ENCODE data around the gene DNAJC3. TPM values are rescaled to one million over a fixed set of nuclear protein-coding genes. Genes with fewer than 3 reads are reported as not detected.

Gene DNAJC3
- total and polyA plus RNA-seq, 2 experiments from 2014 or later = 19.5 to 27.5 TPM

DNA sequence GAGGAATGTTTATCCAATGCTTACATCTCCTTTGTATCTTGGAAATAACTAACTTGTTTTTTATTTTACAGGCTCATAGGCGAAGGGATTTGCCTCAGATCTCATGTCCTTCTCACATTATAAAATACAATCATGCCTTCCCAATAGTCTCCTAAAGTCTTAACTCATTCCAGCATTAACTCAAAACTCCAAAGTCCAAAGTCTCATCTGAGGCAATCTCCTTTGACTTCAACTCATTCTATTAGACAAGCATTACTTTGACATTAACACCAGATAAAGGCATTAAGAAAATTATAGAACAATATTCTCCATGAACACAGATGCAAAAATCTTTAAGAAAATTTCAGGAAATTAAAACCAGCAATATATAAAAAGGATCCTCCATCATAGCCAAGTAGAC, 137.6 kb downstream of the DNAJC3 start (continued):
- TF ChIP-seq CTCF (conservative IDR thresholded peaks at IDR 0.05; ENCODE audit: low read depth in 2 of 2) (no peak), EZH2phosphoT487 (IDR thresholded peaks at IDR 0.05; ENCODE audit: unreplicated experiment) (no peak), STAT1 (IDR thresholded peaks at IDR 0.05; ENCODE audit: unreplicated experiment) (no peak), JUNB (IDR thresholded peaks at IDR 0.05; ENCODE audit: unreplicated experiment) (no peak)
- TF ChIP-seq, protein P1, sequence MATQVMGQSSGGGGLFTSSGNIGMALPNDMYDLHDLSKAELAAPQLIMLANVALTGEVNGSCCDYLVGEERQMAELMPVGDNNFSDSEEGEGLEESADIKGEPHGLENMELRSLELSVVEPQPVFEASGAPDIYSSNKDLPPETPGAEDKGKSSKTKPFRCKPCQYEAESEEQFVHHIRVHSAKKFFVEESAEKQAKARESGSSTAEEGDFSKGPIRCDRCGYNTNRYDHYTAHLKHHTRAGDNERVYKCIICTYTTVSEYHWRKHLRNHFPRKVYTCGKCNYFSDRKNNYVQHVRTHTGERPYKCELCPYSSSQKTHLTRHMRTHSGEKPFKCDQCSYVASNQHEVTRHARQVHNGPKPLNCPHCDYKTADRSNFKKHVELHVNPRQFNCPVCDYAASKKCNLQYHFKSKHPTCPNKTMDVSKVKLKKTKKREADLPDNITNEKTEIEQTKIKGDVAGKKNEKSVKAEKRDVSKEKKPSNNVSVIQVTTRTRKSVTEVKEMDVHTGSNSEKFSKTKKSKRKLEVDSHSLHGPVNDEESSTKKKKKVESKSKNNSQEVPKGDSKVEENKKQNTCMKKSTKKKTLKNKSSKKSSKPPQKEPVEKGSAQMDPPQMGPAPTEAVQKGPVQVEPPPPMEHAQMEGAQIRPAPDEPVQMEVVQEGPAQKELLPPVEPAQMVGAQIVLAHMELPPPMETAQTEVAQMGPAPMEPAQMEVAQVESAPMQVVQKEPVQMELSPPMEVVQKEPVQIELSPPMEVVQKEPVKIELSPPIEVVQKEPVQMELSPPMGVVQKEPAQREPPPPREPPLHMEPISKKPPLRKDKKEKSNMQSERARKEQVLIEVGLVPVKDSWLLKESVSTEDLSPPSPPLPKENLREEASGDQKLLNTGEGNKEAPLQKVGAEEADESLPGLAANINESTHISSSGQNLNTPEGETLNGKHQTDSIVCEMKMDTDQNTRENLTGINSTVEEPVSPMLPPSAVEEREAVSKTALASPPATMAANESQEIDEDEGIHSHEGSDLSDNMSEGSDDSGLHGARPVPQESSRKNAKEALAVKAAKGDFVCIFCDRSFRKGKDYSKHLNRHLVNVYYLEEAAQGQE (IDR thresholded peaks at IDR 0.05; ENCODE audit: unreplicated experiment) = no peak

GRCh38 chr13:95822303-95822702, 145.4 kb downstream of the DNAJC3 start:
- Mint-ChIP-seq H3K4me1 (no peaks in the 10 kb centered on the region), H3K27ac (no peak overlapping the region), H3K27me3 (ENCODE audit: insufficient read depth, low read depth, poor library complexity) (no peaks in the 10 kb centered on the region), H3K9me3 (peaks cover 5% of the 10 kb centered on the region), H3K36me3 (ENCODE audit: low read depth) (peaks cover 14% of the 10 kb centered on the region; the same call in 2 of the 3 replicates), H3K4me3 (no peak overlapping the region)
- no peaks in the 10 kb centered on the region; the same call in 1 of the 2 replicates for H4K20me1 ChIP-seq (replicated peaks; ENCODE audit: insufficient read depth)
- H3K9me2 ChIP-seq (ENCODE audit: insufficient read depth) = no peaks in the 10 kb centered on the region
- no peaks in the 10 kb centered on the region for H3K79me2 ChIP-seq (replicated peaks; ENCODE audit: insufficient read depth)
- ATAC-seq (no peak), DNase-seq (ENCODE audit: low spot score) (no peak)
- H2AFZ ChIP-seq = no peak overlapping the region
- no peaks in the 10 kb centered on the region for H3K4me1 ChIP-seq (ENCODE audit: insufficient read depth)
- no peak overlapping the region for H3K27ac ChIP-seq (ENCODE audit: low read depth)
- H3K36me3 ChIP-seq (ENCODE audit: insufficient read depth) = 0 out of 2 replicates have a peak, but pooled peaks cover 4% of the 10 kb centered on the region
- no peaks in the 10 kb centered on the region for H3F3A ChIP-seq (replicated peaks; ENCODE audit: low read depth)
- TF ChIP-seq, protein P1 (IDR thresholded peaks at IDR 0.05; ENCODE audit: unreplicated experiment) = no peak
- TF ChIP-seq EZH2 (IDR thresholded peaks at IDR 0.05; ENCODE audit: low read depth, unreplicated experiment) = no peak
- TF ChIP-seq CTCF (conservative IDR thresholded peaks at IDR 0.05; ENCODE audit: low read depth in 2 of 2) = no peak
- TF ChIP-seq ZNF331 (CRISPR knock-in tag; IDR thresholded peaks at IDR 0.05; ENCODE audit: low read depth) = no peak
- TF ChIP-seq, protein P2, sequence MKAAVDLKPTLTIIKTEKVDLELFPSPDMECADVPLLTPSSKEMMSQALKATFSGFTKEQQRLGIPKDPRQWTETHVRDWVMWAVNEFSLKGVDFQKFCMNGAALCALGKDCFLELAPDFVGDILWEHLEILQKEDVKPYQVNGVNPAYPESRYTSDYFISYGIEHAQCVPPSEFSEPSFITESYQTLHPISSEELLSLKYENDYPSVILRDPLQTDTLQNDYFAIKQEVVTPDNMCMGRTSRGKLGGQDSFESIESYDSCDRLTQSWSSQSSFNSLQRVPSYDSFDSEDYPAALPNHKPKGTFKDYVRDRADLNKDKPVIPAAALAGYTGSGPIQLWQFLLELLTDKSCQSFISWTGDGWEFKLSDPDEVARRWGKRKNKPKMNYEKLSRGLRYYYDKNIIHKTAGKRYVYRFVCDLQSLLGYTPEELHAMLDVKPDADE (IDR thresholded peaks at IDR 0.05) = no peak
- TF ChIP-seq NANOG (IDR thresholded peaks at IDR 0.05; ENCODE audit: borderline replicate concordance) = no peak
- TF ChIP-seq CREB1 (CRISPR knock-in tag; IDR thresholded peaks at IDR 0.05; ENCODE audit: low read depth) = no peak
- no peak for TF ChIP-seq ZNF114 (CRISPR knock-in tag; IDR thresholded peaks at IDR 0.05)
- no peak overlapping the region for H3K4me3 ChIP-seq
- no peak overlapping the region for H3K4me2 ChIP-seq
- H3K27me3 ChIP-seq (ENCODE audit: insufficient read depth) = no peaks in the 10 kb centered on the region

Data from GM23338 (cell line).